GM19025 (cell line): Measurements from ENCODE around the gene KIF23.

Source experiments
- ATAC-seq: cut with Tn5 transposase; IDR thresholded peaks from one replicate; pipeline ENCODE4 v1.9.1; 2021; ENCODE audit warnings: mild to moderate bottlenecking, low read depth, moderate library complexity; ENCODE audit not compliant: unreplicated experiment

KIF23 gene

DNA sequence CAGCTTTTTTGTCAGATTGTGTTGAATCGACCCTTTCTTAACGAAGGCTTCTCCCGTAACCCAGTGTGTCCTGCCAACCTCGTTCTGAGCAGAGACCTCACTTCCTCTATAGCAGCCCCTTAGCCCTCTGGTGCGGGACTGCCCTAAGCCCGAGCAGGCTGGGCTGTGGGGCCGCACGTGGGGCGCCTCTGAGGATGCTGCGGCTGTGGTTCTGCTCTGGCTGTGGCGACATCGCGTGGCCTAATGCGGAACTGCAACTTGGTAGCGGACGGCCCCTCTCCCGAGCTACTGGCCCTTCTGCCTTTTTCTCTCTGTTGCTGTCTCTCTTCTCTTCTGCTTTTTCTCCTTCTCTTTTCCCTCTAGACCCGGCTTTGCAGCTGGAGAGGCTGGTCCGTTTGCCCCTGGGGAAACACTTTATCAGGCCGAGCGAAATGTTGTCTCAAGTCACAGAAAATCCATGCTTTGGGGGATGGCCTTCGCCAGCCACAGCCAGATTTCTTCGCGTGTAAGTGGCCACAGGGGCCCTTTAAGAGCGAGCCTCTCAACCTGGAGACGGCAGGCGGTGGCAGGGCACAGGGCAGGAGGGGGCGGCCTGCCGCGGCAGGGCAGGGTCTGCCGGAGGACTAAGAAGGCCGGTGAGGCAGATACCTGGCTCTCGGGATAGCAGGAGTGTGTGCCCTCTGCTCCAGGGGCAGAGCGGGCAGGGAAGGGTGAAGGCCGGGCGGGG is 19.4 kb upstream of the KIF23 start:
- ATAC-seq: peak; percentile 44

DNA sequence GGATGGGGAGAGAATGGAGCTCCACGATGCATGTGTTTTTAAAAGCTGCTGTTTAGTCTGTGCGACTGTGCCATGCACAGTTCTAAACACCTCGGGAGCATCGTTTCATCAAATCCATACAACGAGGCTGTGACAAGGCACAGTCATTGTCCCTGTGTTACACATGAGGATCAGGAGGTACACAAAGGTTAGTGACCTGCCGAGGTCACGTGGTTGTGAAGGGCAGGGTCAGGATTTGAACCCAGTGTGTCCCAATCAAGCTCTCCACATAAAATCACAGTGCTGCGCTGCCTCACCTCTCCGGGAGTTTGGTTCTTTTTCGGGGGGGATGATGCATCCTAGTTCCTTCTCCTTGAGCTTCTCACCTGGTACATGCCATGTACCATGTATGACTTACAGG is 18.7 kb upstream of the KIF23 start:
- no peak for ATAC-seq

DNA sequence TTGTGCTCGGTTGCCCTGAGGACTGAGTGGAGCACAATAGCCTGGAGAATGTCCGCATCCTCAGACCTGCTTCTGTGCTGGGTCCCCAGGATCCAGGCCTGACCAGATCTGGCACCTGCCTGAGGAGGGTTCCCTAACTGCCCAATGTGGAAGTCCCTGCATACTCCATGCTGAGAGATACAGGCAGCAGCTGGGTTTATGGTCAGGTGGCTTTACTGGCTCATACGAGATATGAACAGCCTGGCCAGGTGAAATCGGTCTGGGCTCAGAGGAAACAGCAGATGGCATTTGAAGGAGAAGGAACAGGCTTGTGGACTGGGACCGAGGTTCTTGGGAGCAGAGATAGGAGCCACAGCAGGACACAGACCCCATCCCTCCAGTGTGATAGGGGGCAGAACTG is 18.2 kb upstream of the KIF23 start:
- no peak for ATAC-seq

DNA sequence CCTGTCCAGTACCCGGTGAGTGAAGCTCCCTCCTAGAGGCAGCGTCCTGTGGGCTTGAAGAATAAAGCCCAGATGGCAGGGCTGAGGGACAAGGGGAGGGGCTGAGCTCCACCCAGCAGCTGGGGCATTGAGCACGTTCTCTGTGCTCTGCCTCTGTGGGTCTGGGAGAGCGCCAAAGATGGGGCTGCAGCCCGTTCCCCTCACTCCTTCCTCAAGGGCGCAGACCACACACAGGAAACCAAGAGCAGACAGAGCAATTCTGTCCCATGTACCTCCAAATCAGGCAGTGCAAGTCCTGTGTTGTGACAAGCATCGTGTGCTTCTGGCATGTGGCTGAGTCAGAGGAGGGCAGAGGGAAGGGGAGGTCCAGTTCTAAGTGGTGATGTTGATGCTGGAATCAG is 15.7 kb upstream of the KIF23 start:
- no peak for ATAC-seq

DNA sequence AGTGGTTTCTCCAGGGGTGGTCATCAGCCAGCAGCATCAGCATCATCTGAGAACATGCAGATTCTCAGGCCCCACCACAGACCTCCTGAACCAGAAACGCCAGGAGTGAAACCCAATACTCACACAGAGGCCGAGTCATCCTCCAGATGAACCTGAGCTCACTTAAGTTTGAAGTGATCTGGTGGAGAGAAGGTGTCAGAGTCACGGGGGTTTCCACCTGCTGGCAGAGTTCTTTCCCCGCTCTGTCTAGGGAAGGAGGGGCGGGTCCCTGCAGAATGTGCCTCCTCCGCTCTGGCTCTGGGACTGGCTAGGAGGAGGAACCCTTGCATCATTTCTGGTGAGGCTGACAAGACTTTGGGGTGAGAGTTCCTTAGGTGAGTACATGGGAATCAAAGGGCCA is 13.3 kb upstream of the KIF23 start:
- ATAC-seq: no peak

DNA sequence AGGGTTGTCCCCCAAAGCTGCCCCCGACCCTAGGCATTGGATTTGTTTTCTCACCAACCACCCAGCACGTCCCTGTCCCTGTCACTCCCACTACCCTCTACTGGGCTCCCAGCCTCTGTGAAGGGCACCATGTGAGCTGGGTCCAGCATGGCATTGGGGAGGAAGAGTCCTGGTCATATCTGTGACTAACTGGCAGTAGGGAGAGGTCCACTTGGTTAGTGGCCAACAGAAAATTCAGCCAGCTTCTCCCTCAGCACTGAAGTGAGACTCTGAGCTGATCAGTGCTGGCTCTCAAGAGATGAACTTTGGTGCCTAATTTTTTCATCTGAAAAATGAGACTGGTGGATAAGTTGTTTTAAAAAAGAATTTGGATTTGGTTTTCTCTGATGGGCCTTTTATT is 11.3 kb upstream of the KIF23 start:
- no peak for ATAC-seq

DNA sequence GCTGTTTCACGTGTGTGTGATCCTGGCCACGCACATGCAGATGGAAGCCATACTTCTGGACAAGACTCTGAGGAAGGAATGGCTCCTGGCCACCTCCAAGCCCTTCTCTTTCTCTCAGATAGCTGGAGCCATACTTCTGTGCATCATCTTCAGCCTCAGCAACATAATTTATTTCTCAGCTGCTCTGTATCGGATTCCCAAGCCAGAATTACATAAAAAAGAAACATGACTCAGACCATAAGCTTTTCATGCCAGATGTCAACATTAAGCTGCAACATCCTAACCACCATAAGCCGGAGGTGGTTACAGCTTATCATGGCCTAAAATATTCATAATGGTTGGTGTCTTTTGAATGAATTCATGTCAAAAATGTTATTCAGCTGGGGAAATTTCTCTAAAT is 10.6 kb upstream of the KIF23 start:
- ATAC-seq: no peak

DNA sequence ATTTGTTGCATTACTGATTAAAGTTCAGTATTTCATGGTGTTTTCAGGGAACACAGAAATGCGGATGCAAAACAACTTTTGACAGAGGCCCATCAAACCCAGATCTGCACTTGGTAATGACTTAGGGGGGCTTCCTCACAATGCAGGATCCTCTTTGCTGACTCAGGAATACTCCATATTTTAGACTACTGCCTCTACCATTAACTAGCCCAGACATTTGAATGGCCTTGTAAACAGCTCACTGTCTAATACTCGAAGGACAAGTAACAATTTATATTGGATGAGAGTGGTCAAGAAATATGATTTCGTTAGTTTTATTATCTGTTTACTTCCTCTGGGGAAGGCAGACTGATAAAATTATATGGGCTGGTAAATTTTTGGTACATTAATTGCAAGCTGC is 9.0 kb upstream of the KIF23 start:
- ATAC-seq: no peak

DNA sequence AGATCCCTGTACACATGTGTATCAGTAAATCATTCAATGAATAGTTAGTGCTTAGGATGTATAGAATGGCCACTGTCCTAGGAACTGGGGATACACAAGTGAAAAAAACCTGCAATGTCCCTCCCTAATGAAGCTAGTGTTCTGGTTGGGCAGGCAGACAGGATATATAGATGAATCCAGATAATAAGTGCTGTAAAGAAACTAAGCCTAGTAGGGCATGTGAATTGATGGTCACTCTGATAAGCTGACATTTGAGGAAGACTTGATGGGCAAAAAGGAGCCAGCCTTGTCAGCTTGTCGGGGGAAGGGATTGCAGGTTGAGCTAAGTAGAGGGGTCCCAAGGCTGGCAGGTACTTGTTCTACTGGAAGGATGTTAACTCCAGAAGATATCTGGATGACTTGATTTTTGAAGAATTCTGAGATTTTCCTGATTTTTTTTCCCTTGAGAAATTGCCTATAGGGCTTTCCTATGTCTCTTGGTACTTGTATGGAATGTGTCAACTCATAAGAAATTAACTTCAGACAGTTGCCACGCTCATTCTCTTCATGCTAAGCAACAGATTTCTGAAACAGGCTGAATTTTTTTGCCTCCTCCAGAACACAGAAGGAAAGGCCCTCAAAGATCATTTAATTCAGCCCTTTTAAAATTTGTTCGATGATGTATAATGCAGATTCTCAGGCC is 6.3 kb upstream of the KIF23 start:
- no peak for ATAC-seq

DNA sequence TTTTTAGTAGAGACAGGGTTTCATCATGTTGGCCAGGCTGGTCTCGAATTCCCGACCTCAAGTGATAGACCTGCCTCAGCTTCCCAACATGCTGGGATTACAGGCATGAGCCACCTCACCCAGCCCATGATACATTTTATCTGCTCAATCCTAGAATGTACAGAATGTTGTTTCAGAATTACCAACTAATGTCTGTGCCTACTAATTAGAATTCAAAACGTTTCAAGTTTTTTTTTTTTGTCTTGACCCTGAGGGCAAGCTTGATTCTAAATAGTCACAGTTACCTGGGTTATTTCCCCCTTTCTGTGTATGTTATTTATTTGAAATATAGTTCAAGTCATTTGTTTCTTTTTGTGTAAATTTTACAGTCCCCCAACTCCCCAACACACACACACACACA is 5.3 kb upstream of the KIF23 start:
- ATAC-seq: no peak

DNA sequence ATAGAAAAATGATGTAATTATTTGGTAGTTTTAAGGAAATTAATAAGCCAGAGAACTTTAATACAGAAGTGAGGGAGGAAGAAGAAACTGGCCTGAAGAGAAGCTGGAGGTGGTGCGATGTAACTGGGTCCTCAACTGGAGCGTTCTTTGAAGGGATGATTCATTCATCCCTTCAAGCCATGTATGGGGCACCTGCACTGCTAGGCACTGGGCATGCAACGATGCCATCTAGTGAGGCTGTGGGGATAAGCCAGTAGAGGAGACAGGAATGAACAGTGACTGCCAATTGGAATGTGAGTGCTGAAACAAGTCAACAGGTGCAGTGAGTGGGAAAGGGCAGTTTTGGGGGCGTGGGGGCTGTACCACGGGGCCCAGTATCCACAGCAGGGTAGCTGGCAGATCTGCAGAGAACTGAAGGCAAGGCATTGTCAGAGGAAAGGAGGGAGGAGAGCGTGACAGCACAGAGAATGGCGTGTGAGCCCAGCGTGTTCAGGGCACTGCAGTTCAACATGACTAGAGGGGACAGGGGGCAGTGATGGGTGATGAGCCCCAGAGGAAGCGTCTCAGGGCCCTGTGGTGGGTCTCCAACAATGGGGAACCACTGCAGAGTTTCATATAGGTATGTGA is 3.8 kb upstream of the KIF23 start:
- ATAC-seq: no peak

DNA sequence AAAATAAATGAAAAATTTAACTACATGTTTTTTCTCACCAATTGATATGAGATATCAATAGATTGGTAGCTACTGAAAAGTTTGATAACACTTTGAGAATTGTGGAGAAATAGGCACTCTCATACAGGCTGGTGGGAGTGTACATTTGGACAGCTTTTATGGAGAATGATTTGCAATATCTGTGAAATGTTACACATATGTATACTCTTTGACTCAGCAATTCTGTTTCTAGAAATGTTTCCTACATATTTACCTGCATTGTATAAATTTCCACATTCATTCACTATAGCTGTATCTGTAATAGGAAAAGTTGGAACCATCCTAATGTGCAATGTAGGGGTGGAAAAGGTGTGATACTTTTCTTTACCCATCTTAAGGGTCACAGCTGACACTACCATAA is 1.9 kb upstream of the KIF23 start:
- no peak for ATAC-seq

DNA sequence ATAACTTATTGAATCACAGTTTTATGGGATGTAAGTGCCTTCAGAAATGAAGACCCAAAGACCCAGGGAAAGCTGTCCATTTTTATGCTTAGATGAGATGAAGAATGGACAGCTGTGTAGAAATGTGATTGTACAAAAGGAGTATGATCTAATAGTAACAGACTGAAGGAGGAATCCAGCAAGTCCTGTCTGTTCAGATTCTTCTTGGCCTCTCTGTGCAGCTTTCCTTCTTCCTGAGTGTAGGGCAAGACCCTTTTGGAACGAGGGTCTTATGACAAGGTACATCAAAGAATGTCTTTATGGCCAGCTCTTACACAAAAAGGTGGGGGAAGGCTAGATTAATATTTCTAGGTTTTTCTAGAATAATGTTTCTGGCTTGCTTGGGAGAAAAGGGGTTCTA is 1.4 kb upstream of the KIF23 start:
- no peak for ATAC-seq

DNA sequence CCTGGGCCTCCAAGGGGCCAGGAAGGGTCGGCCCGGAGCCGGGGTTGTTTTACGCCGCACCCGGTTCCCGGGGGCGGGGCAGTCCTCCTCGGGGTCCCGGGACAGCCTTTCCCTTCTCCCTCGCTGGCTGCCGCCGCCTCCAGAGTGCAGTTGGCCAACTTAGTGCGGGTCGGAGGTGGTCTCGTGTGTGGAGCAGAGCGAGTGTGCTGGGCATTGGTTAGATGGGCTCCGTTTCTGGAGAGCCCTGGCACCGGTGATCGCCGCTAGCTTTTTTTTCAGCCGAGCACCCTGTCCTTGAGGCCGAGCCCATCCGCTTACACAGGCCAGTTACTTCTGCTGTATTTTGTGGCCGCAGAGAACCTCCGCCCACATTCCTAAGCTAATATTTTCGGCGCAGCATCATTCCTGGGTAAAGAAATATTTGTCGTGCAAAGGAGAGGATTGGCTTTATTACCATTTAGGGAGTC is 585 bp downstream of the KIF23 start:
- ATAC-seq: peak; percentile 19

DNA sequence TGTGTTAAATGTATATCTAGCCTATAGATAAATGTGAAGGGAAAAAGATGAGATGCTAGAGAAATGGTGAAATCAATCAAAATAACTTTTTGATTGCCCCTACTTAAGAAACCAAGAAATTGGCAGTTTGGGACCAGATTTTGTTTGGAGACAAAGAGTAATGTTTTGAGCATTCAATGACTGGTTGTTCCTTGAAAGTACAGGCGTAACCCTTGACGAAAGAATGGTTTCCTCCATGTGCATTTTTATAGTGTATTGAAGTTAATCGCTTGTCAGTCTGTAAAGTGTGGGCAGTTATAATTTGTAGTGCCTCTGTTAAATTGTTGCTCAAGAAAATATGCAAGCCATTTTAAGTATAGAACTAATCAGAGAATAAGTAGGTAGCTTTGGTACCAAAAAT is 1.2 kb downstream of the KIF23 start:
- ATAC-seq: no peak

DNA sequence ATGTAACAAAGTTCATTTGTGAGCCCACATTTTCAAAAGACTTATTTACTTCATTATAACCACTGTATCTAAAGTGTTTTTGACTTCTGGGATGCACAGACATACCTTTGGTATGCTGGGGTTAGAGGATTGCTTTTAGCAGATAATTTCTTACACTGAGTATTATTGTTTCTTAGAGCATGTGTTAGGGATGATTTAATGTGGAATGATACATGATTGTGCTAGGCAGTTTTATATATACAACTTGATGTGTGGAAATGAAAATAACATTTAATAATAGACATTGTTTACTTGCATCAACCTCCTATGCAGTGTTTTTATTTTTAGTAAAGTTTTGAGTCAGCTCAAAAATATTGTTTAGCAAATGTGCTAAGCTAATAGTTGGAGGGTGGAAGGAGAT is 3.4 kb downstream of the KIF23 start:
- no peak for ATAC-seq

DNA sequence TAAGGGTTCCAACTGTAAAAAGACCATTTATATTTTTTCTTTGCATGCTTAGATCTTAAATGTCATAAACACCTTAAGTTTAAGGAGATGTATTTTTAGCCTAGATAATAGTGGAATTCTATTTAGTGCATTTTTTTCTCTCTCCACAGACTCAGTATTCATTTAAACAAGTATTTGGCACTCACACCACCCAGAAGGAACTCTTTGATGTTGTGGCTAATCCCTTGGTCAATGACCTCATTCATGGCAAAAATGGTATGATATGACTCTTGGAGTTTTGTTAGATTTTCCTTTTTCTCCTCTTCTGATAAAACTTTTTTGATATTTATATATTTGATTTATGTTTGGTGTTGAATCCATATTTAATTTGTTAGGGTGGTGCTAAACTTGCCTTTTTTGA is 7.3 kb downstream of the KIF23 start:
- ATAC-seq: no peak

DNA sequence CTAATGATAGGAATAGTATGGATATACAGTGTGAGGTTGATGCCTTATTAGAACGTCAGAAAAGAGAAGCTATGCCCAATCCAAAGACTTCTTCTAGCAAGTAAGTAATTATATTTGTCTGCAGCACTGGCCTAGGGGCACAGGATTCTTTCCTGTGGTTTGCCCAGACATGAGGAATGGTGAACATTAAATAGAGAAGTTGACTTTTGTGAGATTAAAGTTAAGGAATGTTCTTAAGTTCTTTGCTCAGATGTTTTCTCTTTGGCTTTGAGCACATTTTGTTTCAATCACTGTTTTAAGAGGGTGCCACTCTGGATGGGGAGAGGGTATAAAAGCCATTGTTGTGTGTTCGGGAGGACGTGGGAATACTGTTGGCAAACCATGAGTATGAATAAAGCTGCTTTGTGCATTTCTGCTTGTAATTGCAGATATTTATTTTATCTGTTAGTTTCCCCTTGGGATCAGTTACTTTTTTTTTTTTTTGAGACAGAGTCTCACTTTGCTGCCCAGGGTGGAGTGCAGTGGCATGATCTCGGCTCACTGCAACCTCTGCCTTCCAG is 8.3 kb downstream of the KIF23 start:
- no peak for ATAC-seq

DNA sequence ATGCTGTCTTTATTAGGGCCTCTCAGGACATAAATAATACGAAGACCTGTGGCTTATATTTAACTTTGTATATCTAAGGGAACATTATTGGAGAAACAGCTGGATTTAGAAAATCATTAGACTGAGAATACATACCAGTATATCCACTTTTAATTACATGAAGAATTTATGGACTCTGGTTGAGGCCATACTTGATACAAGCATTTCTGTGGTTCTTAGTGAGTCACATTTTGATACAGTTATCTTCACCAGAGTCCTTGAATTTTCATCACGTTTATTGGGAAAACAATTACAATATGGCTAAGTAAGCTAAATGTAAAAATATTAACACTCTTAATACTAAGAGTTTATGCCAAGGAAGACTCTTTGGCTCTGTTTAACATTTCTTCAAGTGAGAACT is 9.9 kb downstream of the KIF23 start:
- no peak for ATAC-seq

DNA sequence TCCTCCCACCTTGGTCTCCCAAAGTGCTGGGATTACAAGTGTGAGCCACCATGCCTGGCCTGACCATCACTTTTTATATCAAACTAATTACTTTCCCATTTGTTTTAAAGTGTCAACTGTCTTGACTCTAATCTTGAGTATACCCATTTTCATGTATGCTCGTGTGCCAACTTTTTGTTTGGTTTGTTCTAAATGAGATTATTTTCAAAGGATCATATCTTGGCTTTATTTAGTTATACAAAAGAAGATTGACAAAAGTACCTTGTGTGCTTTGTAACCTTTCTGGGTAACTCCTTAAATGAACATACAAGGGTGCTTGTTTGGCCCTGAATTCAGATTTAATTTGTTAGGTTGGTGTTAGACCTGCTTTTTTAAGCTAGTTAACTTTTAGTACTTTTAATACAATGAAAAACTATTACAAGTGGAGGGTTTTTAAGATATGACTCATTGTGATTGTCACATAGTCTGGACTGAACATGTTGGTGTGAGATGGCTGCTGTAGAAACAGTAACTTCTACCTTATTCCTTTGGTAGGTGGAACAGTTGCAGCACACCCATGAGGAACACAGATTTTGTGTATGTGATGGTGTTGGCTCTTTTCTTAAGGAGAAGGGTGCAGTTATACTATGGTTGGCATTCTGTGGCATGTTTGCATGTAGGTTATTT is 10.7 kb downstream of the KIF23 start:
- no peak for ATAC-seq

DNA sequence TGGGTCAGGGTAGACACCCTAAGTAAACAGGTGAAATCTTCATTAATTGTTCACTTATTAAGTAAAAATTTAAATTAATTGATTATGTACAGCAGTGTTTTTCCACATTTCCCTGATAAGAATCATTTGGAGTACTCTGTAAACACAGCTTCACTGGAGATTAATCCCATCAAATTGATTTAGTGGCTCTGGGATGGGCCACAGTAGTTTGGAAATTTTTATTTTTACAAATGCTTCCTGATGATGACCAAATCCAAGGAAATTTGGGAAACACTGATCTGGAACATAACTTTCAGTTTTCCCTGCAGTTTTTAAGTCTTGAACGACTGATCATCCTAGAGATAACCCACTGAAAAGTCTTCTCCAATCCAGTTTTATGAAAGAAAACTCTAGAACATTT is 19.7 kb downstream of the KIF23 start:
- ATAC-seq: no peak
